GM23248 (cell line): ENCODE results near the gene LRRC4B.

Source experiments
- EZH2 ChIP-seq: fragments of 200-600 bp; sonication (generic); IDR thresholded peaks from 2 replicates; pipeline ENCODE4 v1.6.1; 2018; ENCODE audit warnings: antibody characterized with exemption, mild to moderate bottlenecking; ENCODE audit not compliant: insufficient read depth, poor library complexity, severe bottlenecking
- EZH2phosphoT487 ChIP-seq: fragments of 200-600 bp; sonication (generic); IDR thresholded peaks from 2 replicates; pipeline ENCODE4 v1.6.1; 2018; ENCODE audit warnings: antibody characterized with exemption, moderate library complexity, mild to moderate bottlenecking, low read depth; ENCODE audit not compliant: insufficient read depth

GRCh38 chr19:50520822-50521465 lies 47.3 kb downstream of the LRRC4B start:
- TF ChIP-seq EZH2 (no peak), EZH2phosphoT487 (no peak)
